Thymus (tissue), 11 donors: ENCODE data around the gene B4GALT6. TPM values are rescaled to one million over a fixed set of nuclear protein-coding genes. Genes with fewer than 3 reads are reported as not detected.

Experiments used
- DNase-seq, 9 donors: peaks; one replicate each; pipeline ENCODE4 v3.0.0-alpha.2; 2013; ENCODE audit warnings: low spot score in 9 of 9, low read depth in 6 of 9, missing footprints in 1 of 9
- H3K27ac ChIP-seq, 2 donors: one replicate each; pipeline ENCODE4 v1.5.1; 2013; ENCODE audit warnings: control low read depth in 1 of 2, low read depth in 1 of 2, low read length in 1 of 2, mild to moderate bottlenecking in 1 of 2, moderate library complexity in 1 of 2
- H3K27me3 ChIP-seq, 2 donors: one replicate each; pipeline ENCODE4 v1.5.1; 2013; ENCODE audit warnings: low read length in 1 of 2; ENCODE audit not compliant: control insufficient read depth in 2 of 2, insufficient read depth in 1 of 2
- H3K36me3 ChIP-seq, 2 donors: one replicate each; pipeline ENCODE4 v1.5.1; 2013; ENCODE audit warnings: low read length in 1 of 2, mild to moderate bottlenecking in 1 of 2, moderate library complexity in 1 of 2; ENCODE audit not compliant: control insufficient read depth in 2 of 2, insufficient read depth in 2 of 2
- H3K4me1 ChIP-seq, 2 donors: one replicate each; pipeline ENCODE4 v1.5.1; 2013; ENCODE audit warnings: low read length in 2 of 2; ENCODE audit not compliant: control insufficient read depth in 2 of 2, insufficient read depth in 2 of 2
- H3K4me3 ChIP-seq, 2 donors: one replicate each; pipeline ENCODE4 v1.5.1; 2013; ENCODE audit warnings: low read length in 2 of 2, control low read depth in 1 of 2, mild to moderate bottlenecking in 1 of 2
- H3K9me3 ChIP-seq, 2 donors: one replicate each; pipeline ENCODE4 v1.5.1; 2013; ENCODE audit warnings: low read length in 1 of 2, mild to moderate bottlenecking in 1 of 2; ENCODE audit not compliant: control insufficient read depth in 2 of 2, insufficient read depth in 1 of 2
- WGBS: extraction: QIAGEN DNeasy Blood & Tissue Kit; methylation state at CpG from one replicate; pipeline ENCODE4 v1.1.7; 2013; 5-methylcytosine and 5-hydroxymethylcytosine counted together
- polyA plus RNA-seq: library from polyadenylated mRNA; stranded (reverse); fragments of 200-250 nt; gene quantifications from one replicate; pipeline ENCODE4 v1.2.3, GENCODE V29; 2013
- total RNA-seq: library from RNA; stranded (reverse); fragments of 120-200 nt; gene quantifications from one replicate; pipeline ENCODE4 v1.2.4, GENCODE V29; 2013
- donor health status: healthy.

Gene B4GALT6
- total and polyA plus RNA-seq, 2 donors, result 6.6 to 9.5 TPM

- 96% methylated on average over 2 of the region's 2 CpGs for WGBS
- Histone ChIP-seq H3K4me3 (no peak overlapping the region), H3K36me3 (no peaks in the 10 kb centered on the region), H3K27me3 (no peaks in the 10 kb centered on the region), H3K9me3 (no peaks in the 10 kb centered on the region), H3K27ac (no peak overlapping the region), H3K4me1 (peaks cover 13 to 32% of the 10 kb centered on the region in 2 donors)
- DNase-seq, result no peak
Observed at GRCh38 chr18:31648458-31648857, 35.9 kb downstream of the B4GALT6 start.

GRCh38 chr18:31647127-31647753 is 37.1 kb downstream of the B4GALT6 start:
- H3K27ac ChIP-seq, result no peak overlapping the region
- no peak for DNase-seq
- H3K4me3 ChIP-seq, result no peak overlapping the region
- H3K4me1 ChIP-seq, result peaks cover 10 to 22% of the 10 kb centered on the region in 2 donors
- 93% methylated on average over 4 of the region's 4 CpGs for WGBS
- H3K27me3 ChIP-seq, result no peaks in the 10 kb centered on the region
- H3K9me3 ChIP-seq, result no peaks in the 10 kb centered on the region
- H3K36me3 ChIP-seq, result no peaks in the 10 kb centered on the region

GRCh38 chr18:31646332-31647126 is 37.9 kb downstream of the B4GALT6 start:
- no peak overlapping the region for H3K4me3 ChIP-seq
- no peaks in the 10 kb centered on the region for H3K9me3 ChIP-seq
- WGBS, result 37% methylated on average over 7 of the region's 7 CpGs
- H3K4me1 ChIP-seq, result peaks cover 8 to 18% of the 10 kb centered on the region in 2 donors
- no peak overlapping the region for H3K27ac ChIP-seq
- H3K27me3 ChIP-seq, result no peaks in the 10 kb centered on the region
- peak in 4 of 9 donors; percentile 13 to 42 (median 28) for DNase-seq
- no peaks in the 10 kb centered on the region for H3K36me3 ChIP-seq

GRCh38 chr18:31645411-31645810 is 39.0 kb downstream of the B4GALT6 start:
- no peaks in the 10 kb centered on the region for H3K9me3 ChIP-seq
- no peaks in the 10 kb centered on the region for H3K27me3 ChIP-seq
- peaks cover 8 to 17% of the 10 kb centered on the region in 2 donors for H3K4me1 ChIP-seq
- peaks cover 0 to 3% of the 10 kb centered on the region in 2 donors for H3K36me3 ChIP-seq
- no peak for DNase-seq
- WGBS, result 97% methylated on average over 4 of the region's 4 CpGs
- H3K27ac ChIP-seq, result no peak overlapping the region
- no peak overlapping the region for H3K4me3 ChIP-seq

- Histone ChIP-seq H3K9me3 (no peaks in the 10 kb centered on the region), H3K27ac (no peak overlapping the region), H3K36me3 (peaks cover 0 to 6% of the 10 kb centered on the region in 2 donors), H3K4me3 (no peak overlapping the region), H3K27me3 (no peaks in the 10 kb centered on the region), H3K4me1 (peaks cover 5 to 13% of the 10 kb centered on the region in 2 donors)
- WGBS, result 97% methylated on average over 4 of the region's 4 CpGs
- DNase-seq, result no peak
Observed at GRCh38 chr18:31643003-31643402, 41.4 kb downstream of the B4GALT6 start.

- WGBS, result 97% methylated on average over 3 of the region's 3 CpGs
- Histone ChIP-seq H3K9me3 (peaks cover 0 to 3% of the 10 kb centered on the region in 2 donors), H3K27me3 (no peaks in the 10 kb centered on the region), H3K36me3 (peaks cover 0 to 6% of the 10 kb centered on the region in 2 donors), H3K4me1 (peaks cover 0 to 12% of the 10 kb centered on the region in 2 donors), H3K4me3 (no peak overlapping the region), H3K27ac (no peak overlapping the region)
- DNase-seq, result no peak
Observed at GRCh38 chr18:31637445-31637844, 46.9 kb downstream of the B4GALT6 start.

- H3K27me3 ChIP-seq, result no peaks in the 10 kb centered on the region
- peaks cover 0 to 3% of the 10 kb centered on the region in 2 donors for H3K9me3 ChIP-seq
- no peak for DNase-seq
- peaks cover 0 to 12% of the 10 kb centered on the region in 2 donors for H3K4me1 ChIP-seq
- no peak overlapping the region for H3K4me3 ChIP-seq
- no peak overlapping the region for H3K27ac ChIP-seq
- peaks cover 0 to 6% of the 10 kb centered on the region in 2 donors for H3K36me3 ChIP-seq
Observed at GRCh38 chr18:31636387-31636786, 48.0 kb downstream of the B4GALT6 start.

- Histone ChIP-seq H3K4me3 (no peak overlapping the region), H3K27ac (peak overlapping the region in 1 of 2 donors; percentile 1), H3K36me3 (peaks cover 0 to 4% of the 10 kb centered on the region in 2 donors), H3K4me1 (peaks cover 0 to 12% of the 10 kb centered on the region in 2 donors), H3K9me3 (peaks cover 0 to 3% of the 10 kb centered on the region in 2 donors), H3K27me3 (no peaks in the 10 kb centered on the region)
- 4% methylated on average over 3 of the region's 3 CpGs for WGBS
- DNase-seq, result peak in 2 of 9 donors; percentile 30 to 47
Observed at GRCh38 chr18:31634331-31634713, 50.1 kb downstream of the B4GALT6 start.
